HepG2 (cell line): ENCODE data around the gene ODAM. TPM values are rescaled to one million over a fixed set of nuclear protein-coding genes. Genes with fewer than 3 reads are reported as not detected.

Source experiments
- BCL6 ChIP-seq: IDR thresholded peaks from 2 replicates; pipeline ENCODE4 v1.6.1; 2016; ENCODE audit warnings: missing genetic modification reagents, missing compliant biosample characterization
- E2F1 ChIP-seq: sonication (generic); formaldehyde crosslinking; IDR thresholded peaks from 2 replicates; pipeline ENCODE4 v1.5.0; 2020; ENCODE audit warnings: missing genetic modification reagents
- KLF12 ChIP-seq: sonication (generic); formaldehyde crosslinking; IDR thresholded peaks from 2 replicates; pipeline ENCODE4 v1.4.0; 2020; ENCODE audit warnings: missing genetic modification reagents, borderline replicate concordance
- NFIB ChIP-seq: sonication (generic); formaldehyde crosslinking; IDR thresholded peaks from 2 replicates; pipeline ENCODE4 v1.9.0; 2021; ENCODE audit warnings: missing genetic modification reagents, mild to moderate bottlenecking, borderline replicate concordance
- NRL ChIP-seq: sonication (generic); formaldehyde crosslinking; IDR thresholded peaks from 2 replicates; pipeline ENCODE4 v1.5.0; 2020; ENCODE audit warnings: missing genetic modification reagents, mild to moderate bottlenecking, moderate library complexity, borderline replicate concordance
- PAWR ChIP-seq: sonication (generic); formaldehyde crosslinking; IDR thresholded peaks from 2 replicates; pipeline ENCODE4 v1.4.0; 2020; ENCODE audit warnings: missing genetic modification reagents, mild to moderate bottlenecking, borderline replicate concordance
- PAX8 ChIP-seq: sonication (generic); formaldehyde crosslinking; IDR thresholded peaks from 2 replicates; pipeline ENCODE4 v1.8.0; 2022; ENCODE audit warnings: mild to moderate bottlenecking, missing genetic modification reagents, borderline replicate concordance
- SKIL ChIP-seq: sonication (generic); formaldehyde crosslinking; IDR thresholded peaks from 2 replicates; pipeline ENCODE4 v1.8.0; 2022; ENCODE audit warnings: missing genetic modification reagents, mild to moderate bottlenecking, moderate library complexity, borderline replicate concordance
- ZBTB40 ChIP-seq, 2 experiments: fragments of 450-650 bp in 1 of 2; sonication (generic) in 1 of 2; formaldehyde crosslinking in 1 of 2; IDR thresholded peaks; 2 replicates each; pipeline versions ENCODE4 v1.6.1 to v1.8.0; 2016 to 2022; ENCODE audit warnings: antibody characterized with exemption in 1 of 2, mild to moderate bottlenecking in 1 of 2, missing genetic modification reagents in 1 of 2
- ZNF329 ChIP-seq: sonication (generic); formaldehyde crosslinking; IDR thresholded peaks from 2 replicates; pipeline ENCODE4 v1.9.0; 2021; ENCODE audit warnings: low read depth, mild to moderate bottlenecking, missing genetic modification reagents
- ZNF367 ChIP-seq: sonication (generic); formaldehyde crosslinking; IDR thresholded peaks from 2 replicates; pipeline ENCODE4 v1.4.0; 2020; ENCODE audit warnings: missing genetic modification reagents, borderline replicate concordance
- ZNF737 ChIP-seq: sonication (generic); formaldehyde crosslinking; IDR thresholded peaks from 2 replicates; pipeline ENCODE4 v1.5.0; 2020; ENCODE audit warnings: missing genetic modification reagents, mild to moderate bottlenecking, borderline replicate concordance
- ZNF850 ChIP-seq: sonication (generic); formaldehyde crosslinking; conservative IDR thresholded peaks from 2 replicates; pipeline ENCODE4 v1.9.0; 2021; ENCODE audit warnings: mild to moderate bottlenecking, missing genetic modification reagents
- polyA plus RNA-seq, 8 experiments: library from polyadenylated mRNA; depleted of rRNA in 3 of 8; stranded (reverse) in 7 of 8; unstranded in 1 of 8; fragments of >200 nt; fragmentation: Illumina TruSeq in 4 of 8; extraction: Trizol in 4 of 8; gene quantifications; 2 replicates each; pipeline versions ENCODE4 v1.2.1 to v1.2.3, GENCODE V29; 2011 to 2016; ENCODE audit warnings: low read depth in 4 of 8, missing spikeins in 1 of 8, mixed read lengths in 1 of 8; ENCODE audit not compliant: insufficient read depth in 1 of 8
- total RNA-seq, 5 experiments: library from RNA; depleted of rRNA; stranded (reverse); fragments of >200 nt; fragmentation: Illumina TruSeq; extraction: Trizol; gene quantifications; 2 replicates each; pipeline ENCODE4 v1.2.3, GENCODE V29; 2016; ENCODE audit warnings: low read depth in 1 of 5

The ODAM gene
- total and polyA plus RNA-seq, 2 of the 13 experiments (the other 11 are each of a cell fraction or from before 2014, with no cell fraction given), result 94.6 to 115 TPM

- no peak for TF ChIP-seq ZBTB40 (IDR thresholded peaks at IDR 0.05)
- no peak for TF ChIP-seq ZBTB40 (CRISPR knock-in tag; IDR thresholded peaks at IDR 0.05)
- TF ChIP-seq PAX8 (CRISPR knock-in tag), result no peak
- no peak for TF ChIP-seq NFIB (CRISPR knock-in tag)
- TF ChIP-seq ZNF737 (CRISPR knock-in tag), result no peak
- TF ChIP-seq BCL6, result peak; percentile 42; the same call in 1 of the 2 replicates
- no peak for TF ChIP-seq ZNF367 (CRISPR knock-in tag)
- TF ChIP-seq KLF12, result no peak
- no peak for TF ChIP-seq ZNF850 (CRISPR knock-in tag)
- TF ChIP-seq NRL, result no peak
- TF ChIP-seq SKIL (CRISPR knock-in tag), result no peak
- TF ChIP-seq E2F1 (CRISPR knock-in tag), result no peak
- no peak for TF ChIP-seq PAWR (CRISPR knock-in tag)
- TF ChIP-seq ZNF329, result no peak
Observed at GRCh38 chr4:70203601-70204000, 8.1 kb downstream of the ODAM start (continued).
